Inflammatory macrophage (primary cell): Measurements from ENCODE around the gene THRB.

Experiments used
- DNase-seq, 2 donors: peaks; one replicate each; pipeline ENCODE4 v3.0.0-alpha.2; 2020 to 2022

Gene THRB

DNA sequence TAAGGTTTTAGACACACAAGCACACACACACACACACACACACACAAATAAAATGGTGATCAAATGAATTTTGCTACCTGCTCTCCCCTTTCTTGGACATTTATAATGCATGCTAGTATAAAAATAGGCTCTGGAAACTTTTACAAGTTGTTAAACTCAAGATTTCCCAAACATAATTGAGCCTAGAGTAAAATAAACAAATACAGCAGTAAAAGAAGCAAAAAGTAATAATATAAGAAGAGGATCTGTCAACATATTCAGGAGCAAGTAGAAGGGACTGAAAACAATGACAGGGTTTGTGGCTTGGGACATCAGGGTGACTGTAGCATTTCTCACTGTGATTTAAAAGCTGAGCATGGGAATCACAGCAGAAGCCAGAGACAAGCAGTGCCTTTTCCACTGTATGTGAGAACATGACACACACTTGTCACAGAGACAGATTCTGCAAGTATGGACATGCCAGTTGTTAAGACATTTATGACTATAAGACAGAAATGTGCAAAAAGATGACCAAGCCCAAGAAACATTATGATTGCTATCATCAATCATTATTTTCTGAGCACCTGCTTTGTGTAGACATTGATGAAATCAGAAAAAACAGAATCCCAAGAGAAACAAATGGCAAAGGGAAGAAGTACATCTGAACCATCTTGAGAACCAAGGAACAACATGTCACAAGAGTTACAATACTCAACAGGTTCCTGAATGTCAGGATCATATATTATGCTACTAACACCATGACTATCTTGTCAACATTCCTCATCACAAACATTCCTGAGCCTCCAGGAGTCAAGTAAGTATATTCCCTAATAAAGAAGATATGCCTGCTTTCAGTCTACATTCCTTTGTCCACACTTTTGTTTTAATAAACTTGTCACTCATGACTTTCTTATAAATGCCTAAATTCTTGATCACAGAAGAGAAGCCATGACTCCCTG is 7.1 kb downstream of the THRB start:
- DNase-seq, result no peak

DNA sequence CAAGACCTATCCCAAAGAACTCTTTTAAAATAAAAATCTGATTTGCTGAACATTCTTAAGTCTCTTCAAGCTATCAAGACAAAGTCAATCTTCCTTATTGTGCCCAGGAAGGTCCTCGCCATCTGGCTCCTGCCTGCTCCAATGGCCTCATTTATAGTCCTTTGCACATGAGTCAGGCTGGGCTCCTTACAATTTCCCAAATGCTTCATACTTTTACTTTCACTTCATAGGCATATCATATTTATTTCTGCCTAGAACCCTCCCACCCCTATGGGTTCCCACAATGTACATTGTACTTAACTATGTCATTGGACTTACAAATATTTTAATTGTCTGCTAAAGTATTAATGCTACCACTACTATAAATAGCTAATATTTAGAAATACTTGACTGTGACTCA is 9.1 kb downstream of the THRB start:
- no peak for DNase-seq

DNA sequence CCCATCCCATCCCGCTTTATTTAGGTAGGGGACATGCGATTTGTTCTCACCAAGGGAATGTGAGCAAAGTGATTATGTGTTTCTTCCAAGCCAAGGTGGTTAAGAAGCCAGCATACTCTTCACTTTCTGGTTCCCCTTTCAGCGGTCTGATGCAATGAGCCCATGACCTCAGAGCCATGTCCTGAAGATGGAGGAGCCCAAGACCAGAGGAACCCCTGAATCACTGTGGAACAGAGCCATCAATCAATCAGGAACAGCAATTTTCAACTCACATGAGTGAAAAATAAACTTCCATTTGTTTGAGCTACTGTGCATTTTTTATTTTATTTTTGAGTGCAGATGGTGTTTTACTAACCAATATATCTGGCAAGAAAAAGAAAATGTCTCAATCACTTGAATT is 10.8 kb downstream of the THRB start:
- DNase-seq, result peak; percentile 74 to 76

DNA sequence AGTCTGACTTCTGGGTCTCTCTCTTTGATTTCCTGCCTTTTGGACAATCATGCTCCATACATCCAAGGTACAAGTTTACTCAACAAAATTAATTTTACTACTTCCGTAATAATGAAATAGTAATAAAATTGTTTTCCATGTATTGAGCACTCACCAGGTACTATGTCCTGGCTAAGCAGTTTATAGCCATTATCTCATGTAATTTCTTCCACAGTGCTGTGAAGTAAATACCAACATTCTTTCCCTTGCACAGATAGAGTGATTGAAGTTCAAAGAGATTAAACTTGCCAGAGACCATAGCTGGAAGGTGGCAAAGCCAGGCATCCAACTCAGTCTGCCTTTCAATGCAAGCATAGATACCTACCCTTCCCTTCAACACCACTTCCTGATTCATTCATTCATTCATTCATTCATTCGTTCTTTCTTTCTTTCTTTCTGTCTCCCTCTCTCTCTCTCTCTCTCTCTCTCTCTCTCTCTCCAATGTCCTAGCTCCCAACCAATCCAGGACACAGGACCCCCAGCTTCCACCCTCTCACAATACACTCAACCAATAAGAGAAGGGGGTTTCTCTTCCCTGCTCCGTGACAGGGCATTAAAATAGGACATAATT is 12.4 kb downstream of the THRB start:
- DNase-seq, result no peak

DNA sequence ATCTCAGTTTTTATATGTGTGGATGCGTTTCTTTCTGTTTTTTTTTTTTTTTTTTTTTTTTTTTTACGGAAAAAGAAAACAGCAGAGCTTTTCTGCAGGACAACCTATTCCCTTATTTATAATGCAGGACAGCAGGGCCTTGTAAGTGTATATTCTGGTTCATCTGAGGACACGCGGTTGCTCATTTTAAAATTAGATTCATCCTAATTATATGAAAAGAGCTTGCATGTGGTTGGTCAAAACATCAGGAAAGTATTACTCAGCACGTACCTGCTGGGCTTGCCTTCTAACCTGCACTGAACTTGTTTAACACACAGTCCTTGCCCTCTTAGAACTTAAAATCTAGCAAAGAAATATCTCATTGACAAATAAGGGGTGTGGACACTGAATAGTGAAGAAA is 13.5 kb downstream of the THRB start:
- DNase-seq, result no peak

DNA sequence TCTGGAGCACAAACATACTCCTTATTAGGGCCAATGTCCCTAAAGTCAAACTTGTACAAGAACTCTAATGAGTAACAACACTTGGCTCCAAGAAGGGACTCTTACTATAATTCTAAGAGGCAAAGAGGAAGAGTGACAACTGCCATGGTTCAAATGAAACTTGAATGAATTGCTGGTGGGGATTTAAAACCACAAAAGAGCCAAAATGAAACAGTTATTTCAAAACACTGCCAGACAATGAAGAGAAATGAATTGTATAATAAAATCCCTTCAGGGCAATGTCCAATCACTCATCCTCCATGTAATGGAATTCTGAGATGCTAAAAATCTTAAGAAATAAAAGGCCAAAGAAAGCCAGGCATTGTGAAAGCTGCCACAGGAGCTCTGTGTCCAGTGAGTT is 14.2 kb downstream of the THRB start:
- DNase-seq, result no peak

DNA sequence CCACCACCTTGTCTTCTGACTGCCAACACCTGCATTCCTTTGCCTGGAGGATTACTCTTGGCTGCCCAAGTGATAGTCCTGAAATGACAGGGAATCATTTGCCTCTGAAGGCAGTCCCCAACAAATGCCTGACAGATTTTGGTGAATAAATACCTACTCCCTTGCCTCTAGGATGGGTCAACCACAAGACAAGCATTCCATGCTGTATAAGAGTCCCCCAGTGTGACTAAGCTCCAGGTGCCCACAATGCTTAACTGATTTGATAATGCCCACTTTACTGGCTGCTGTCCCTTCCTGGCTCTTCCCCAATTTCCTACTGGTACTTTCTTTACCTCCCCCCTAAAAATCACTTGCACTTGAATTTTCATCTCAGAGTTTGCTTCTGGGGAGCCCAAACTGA is 14.8 kb downstream of the THRB start:
- DNase-seq, result no peak

DNA sequence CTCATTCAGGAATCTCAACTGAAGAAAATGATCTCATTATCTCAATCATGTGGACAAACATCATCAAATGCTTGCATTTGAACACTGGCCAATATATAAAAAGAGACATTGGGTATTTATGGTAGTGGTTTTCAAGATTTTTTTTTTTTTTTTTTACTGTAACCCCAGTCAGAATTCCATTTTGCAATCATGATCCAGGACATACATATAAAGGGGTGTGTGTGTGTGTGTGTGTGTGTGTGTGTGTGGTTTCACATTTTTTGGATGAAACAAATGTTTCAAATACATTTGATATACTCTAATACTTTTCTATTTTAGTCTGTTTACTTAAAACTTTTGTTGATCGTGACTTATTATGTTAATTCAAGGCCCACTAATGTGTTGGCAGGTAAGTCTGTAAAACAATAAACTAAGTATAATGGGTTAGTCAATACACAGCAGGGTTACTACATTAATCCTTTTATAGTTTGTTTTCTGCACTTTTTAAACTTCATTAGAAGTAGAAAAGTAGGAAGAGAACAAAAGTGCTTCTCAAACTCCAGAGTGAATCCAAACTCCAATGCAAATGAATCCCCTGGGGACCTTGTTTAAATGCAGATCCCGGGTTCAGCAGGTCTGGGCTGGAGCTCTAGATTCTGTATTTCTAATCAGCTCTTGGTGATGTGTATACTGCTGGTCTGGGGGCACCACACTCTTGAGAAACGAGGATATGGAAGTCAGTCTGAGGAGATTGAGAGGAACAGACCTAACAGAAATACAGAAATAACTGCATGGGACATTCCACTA is 17.6 kb downstream of the THRB start:
- no peak for DNase-seq

DNA sequence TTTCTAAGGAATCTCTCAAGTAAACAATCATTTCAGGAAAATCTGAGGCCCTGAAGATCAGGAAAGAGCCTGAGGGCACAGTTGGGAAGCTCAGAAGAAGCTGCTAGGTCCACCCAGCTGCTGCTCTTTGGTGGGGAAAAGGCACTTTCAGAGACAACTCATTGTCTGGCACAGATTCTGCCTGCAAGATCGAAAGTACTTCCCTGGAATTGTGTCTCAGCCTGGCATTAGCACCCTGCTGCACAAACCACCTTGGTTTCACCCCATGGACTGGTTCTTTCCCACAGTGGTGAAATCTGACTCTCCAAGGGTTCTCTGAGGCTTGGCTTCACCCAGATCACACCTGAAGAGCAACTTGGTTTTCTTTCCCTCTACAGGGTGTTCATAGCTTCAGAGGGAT is 18.7 kb downstream of the THRB start:
- DNase-seq, result no peak

DNA sequence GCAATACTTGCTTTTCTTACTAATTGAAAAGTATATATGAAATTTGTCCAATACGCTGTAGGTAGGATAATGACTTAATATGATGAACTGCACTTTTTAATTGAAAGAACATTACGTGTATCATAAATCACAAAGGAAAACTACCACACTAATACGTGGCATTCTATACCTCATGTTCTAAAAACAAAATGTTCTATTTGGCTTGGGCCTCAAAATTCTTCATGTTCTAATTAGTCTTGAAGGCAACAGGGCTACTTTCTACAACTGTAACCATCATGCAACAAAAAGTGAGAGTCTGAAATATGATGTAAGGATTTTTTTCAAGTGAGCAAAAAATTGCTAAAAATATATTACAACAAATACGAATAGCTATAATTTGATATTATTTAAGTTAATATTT is 19.8 kb downstream of the THRB start:
- DNase-seq, result no peak

DNA sequence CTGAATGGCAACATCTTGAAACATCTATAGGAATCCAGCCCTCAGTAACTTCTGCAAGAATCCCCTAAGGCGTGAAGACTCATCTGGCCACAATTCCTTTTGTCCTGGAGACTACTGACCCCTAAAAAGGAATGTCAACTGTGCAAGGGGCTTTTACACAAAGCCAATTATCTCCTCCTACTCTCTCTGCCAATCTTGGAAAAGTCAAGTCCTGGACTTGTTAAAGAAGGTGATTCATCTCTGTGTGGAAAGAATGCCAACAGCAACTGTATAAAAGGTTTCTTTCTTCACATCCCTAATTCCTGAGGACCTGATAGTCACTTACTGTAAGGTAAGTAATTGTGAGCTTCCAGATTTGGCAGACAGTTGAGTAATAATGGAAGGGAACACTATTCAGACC is 22.3 kb downstream of the THRB start:
- no peak for DNase-seq

DNA sequence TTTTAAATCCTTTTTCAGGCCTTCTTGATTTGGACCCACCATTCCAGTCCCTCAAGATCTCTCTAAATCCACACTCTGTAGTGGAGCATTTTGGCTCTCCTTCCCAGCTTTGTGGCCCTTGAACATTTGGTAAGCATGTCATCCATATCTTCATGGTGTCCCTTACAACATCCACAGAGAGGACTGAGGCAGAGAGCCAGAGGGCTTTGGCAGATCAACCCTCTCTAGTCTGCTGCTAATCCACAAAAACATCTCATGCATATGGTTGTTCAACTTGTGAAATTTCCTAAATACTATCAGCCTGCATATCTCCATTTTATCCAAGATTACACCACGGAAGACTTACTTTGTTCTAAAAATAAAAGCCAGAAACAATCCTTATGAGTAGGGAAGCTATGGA is 23.2 kb downstream of the THRB start:
- no peak for DNase-seq

DNA sequence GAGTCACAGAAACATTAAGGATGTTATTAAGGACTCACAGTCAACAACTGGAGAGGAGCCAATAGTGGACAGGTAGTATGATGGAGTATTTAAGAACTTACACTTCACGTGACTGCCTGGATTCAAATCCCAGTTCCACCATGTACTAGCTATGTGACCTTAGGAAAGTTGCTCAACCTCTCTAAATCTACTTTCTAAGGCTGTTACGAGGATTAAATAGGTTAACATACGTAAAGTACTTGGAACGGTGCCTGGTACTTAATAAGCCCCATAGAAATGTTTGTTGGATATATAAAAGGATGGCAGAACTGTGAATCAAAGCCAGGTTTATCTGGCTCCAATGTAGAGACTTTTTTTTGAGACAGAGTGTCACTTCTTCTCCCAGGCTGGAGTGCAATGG is 24.4 kb downstream of the THRB start:
- DNase-seq, result no peak

DNA sequence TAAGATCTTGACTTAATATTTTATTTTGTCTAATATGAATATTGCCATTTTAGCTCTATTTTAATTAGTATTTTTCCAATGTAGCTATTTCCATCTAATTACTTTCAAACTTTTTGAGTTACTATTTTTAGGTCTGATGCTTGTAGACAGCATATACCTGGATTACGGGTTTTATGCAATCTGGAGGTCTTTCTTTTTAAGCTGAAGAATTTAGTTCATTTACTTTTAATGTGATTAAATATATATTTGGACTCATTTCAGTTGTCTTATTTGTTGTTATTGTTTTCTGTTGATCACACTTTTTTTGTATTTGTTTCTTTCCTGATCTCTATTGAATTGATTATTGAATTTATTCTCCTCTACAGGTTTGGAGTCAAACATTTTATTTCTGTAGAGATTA is 30.3 kb downstream of the THRB start:
- DNase-seq, result no peak

DNA sequence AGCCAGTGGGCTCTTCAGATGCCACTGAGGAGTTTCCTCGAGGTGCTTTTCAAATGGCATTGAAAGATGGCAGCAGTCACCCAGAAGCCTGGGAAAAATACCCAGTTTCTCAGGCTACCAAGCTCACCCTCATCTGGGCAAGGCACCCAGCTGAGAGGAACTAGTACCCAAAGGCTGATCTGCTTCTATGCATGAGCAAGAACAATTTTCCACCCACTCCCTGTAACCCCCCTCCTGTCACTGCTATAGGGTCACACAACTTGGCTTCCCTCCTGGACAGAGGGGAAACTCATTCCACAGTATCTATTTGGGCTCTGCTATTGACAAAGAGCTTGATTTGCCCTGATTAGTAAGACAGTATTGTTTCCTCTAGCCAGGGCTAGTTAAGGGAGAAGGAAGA is 31.9 kb downstream of the THRB start:
- no peak for DNase-seq

DNA sequence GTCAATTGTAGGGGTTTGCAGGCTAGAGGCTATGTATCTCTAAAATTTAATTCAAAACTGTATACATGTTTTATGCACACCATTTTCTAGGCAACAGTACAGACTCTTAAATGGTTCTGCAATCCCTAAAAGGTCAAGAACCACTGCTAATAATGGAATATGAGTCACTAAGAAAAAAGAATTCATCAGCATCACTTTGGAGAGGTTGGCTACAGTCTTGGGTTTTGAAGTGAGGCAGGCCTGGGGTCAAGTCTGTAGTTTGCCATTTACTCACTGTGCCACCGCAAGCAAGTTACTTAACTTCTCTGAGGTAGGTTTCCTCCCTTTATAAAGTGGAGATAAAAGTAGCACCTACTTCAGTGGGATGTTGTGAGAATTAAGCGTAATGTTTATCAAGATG is 33.7 kb downstream of the THRB start:
- DNase-seq, result no peak

DNA sequence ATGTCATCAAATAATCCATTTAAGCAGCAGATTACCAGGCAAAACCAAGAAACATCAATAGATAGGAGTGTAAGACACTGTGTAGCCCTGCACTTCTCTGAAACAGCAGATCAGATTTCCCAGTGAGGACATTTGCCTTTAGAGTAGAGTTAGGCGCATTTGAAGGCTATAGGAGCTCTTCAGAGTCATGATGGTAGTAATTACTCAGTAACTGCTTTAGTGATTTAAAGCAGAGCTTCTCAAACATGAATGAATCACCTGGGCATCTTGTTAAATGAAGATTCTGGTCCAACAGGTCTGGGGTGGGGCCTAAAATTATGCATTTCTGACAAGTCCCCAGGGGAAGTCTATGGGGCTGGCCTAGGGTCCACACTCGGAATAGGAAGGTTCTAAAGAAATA is 36.9 kb downstream of the THRB start:
- DNase-seq, result no peak

DNA sequence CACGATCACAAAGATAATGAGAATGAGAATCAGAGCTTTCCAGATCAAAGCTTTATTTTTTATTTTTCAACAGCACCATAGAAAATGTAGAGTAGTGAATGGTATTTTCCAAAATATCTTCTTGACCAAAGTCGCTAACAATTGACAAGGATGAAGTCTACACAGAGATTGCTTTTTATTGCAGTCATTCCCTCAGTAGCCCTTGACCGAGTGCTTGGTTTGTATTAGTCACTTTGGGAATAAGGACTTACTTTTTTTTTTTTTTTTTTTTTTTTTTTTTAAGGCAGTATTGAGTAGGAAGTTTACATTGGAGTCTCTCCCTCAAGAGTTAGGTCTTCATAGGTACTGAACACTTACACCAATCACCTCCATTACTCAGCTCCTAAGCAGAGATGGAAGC is 39.8 kb downstream of the THRB start:
- no peak for DNase-seq

DNA sequence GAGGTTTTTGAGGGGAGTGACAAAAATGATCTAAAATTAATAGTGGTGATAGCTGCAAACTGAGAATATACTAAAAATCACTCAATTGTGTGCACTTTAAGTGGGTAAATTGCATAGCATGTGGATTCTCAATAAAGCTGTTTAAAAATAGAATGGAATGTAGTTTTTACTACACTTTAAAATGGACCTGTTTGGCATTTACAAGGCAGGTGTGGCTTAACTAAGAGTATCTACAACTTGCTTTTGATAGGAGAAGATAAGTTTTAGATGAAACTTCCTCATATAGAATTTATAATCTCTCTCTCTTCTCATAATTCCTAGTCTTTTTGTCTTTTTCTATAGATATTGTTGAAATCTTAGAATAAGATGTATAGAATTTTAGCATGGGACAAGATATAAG is 40.3 kb downstream of the THRB start:
- DNase-seq, result no peak

DNA sequence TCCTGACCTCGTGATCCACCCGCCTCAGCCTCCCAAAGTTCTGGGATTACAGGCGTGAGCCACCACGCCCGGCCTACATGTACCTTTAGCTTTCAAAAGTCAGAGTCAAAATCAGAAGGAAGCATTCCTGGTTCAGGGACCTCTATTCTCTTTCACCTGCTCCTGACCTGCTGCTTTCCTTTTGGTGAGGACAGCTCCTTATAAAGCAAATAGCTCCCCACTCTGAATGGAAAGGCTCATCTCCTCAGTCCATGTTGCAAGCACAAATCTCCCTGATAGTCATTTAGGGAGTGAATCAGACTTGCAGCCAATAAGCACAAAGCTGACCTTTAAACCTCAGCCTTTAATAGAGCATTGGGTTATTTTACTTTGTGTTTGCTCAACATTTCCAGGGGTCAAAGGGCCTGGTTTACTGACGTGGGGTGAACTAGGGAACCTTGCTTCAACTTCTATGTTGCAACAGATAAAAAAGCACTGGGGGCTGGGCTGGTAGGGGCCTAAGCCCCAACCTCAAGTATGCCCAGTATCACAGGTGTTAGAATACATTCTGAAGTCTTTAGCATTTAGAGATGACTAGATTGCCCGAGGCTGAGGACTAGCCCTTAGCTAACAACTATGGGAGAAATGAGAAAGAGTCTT is 43.1 kb downstream of the THRB start:
- DNase-seq, result no peak

DNA sequence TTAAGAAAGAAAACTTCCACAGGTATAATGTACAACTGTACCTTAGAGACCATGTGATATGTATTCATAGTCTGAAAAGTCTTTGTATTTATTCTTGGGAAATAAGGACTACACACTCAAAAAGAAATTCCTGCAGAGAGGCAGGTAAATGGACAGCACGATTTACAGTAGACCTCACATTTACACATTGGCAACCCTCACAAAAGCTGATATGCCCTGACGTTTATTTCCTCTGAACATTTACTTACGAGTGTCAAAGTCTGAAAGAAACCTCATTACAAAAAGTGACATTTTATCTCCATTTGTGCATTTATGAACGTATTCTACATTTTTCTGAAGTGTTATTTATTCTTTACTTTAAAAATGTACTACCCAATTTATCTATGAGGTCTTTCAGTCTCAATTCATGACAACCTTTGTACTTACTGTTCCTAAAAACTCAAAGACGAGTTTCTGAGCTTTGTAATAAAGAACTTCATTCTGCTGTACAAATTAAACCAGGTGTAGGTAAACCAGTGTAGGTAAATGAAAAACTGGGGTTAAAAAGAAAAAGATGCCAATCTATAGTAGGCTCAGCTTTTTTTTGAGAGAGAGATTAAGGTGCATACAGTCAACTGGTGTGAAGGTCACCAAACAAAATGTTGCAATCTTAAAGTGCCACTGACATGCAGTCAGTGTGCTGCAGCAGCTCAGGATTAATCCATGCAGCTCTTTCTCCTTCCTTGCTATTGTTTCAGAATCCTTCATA is 44.3 kb downstream of the THRB start:
- no peak for DNase-seq

DNA sequence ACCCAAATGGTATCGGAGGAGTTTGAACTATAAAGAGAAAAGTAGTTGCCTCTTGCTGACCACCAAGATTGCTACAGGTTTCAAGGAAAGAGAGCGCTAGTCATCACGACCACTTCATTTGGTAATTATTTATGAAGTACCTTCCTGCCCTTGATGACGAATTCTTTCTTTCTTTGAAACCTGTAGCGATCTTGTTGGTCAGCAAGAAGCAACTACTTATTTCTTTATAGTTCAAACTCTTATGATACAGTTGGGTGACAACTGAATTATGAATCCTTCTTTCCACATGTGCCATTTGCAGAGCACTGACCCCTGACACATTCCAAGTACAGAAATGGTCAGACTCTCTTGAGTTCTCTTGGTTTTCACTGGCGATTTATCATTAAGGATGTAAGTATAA is 46.8 kb downstream of the THRB start:
- DNase-seq, result no peak
